Activated CD8-positive, alpha-beta T cell treated with anti-CD3 and anti-CD28 coated beads for 36 hours (primary cell): ENCODE results near the gene SEPTIN12. TPM values are rescaled to one million over a fixed set of nuclear protein-coding genes. Genes with fewer than 3 reads are reported as not detected.

Experiments
- ATAC-seq: fragments of 200-7000 bp; cut with Tn5 transposase; one replicate; pipeline ENCODE4 v1.10.0; 2021; ENCODE audit warnings: mild to moderate bottlenecking, moderate library complexity
- CTCF ChIA-PET: fragments of 350-600 bp; sonication (Branson Sonifier 250); formaldehyde crosslinking; loops from one replicate; lab custom pipeline; 2021; ENCODE audit warnings: antibody characterized with exemption; lab: Charles Lee
- POLR2A ChIA-PET: fragments of 350-600 bp; sonication (Branson Sonifier 250); formaldehyde crosslinking; loops from one replicate; lab custom pipeline; 2021; ENCODE audit warnings: antibody characterized with exemption; lab: Charles Lee
- DNase-seq: peaks from one replicate; pipeline ENCODE4 v3.0.0-alpha.2; 2020
- H3K27ac Mint-ChIP-seq: one replicate; pipeline ENCODE4 v1.8.0; 2021; ENCODE audit warnings: mild to moderate bottlenecking, mixed read lengths
- H3K27me3 Mint-ChIP-seq: one replicate; pipeline ENCODE4 v1.8.0; 2021; ENCODE audit warnings: mixed read lengths
- H3K36me3 Mint-ChIP-seq: one replicate; pipeline ENCODE4 v1.8.0; 2021; ENCODE audit warnings: low read depth, mixed read lengths
- H3K4me1 Mint-ChIP-seq: one replicate; pipeline ENCODE4 v1.8.0; 2021; ENCODE audit warnings: low read depth, mixed read lengths
- H3K4me3 Mint-ChIP-seq: one replicate; pipeline ENCODE4 v1.8.0; 2021; ENCODE audit warnings: mild to moderate bottlenecking, moderate library complexity, mixed read lengths
- H3K9me3 Mint-ChIP-seq: one replicate; pipeline ENCODE4 v1.8.0; 2021; ENCODE audit warnings: mixed read lengths
- CTCF ChIP-seq: fragments of 200-600 bp; IDR thresholded peaks from one replicate; pipeline ENCODE4 v1.8.0; 2022; ENCODE audit warnings: antibody characterized with exemption, mild to moderate bottlenecking
- intact Hi-C: fragments of 100-400 bp; cut with micrococcal nuclease; formaldehyde crosslinking; loops from one replicate; pipeline ENCODE4 v1.10.0; 2022
- total RNA-seq, 2 experiments: library from RNA; stranded (reverse); gene quantifications; one replicate each; pipeline ENCODE4 v1.2.3, GENCODE V29; 2021

The SEPTIN12 gene
- total RNA-seq, 2 experiments from 2014 or later = not detected

DNA sequence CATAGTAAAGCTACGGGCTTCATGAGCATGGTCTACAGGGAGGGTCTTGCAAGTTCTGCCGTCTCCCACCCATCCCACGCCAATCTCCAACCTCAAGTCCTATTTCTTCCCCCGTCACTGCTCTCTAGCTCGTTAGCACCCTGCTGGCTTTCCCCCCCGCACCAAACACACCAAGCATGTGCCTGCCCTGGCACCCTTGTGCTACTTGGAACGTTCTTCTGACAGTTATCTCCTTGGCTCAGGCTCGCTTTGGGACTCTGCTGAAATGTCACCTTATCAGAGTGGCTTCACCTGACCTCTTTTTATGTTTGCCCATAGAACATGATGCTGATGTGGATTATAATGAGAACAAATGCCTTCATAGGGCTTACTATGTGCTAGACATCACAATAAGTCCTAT lies 37.1 kb upstream of the SEPTIN12 start:
- H3K4me1 Mint-ChIP-seq = no peaks in the 10 kb centered on the region
- no peak overlapping the region for H3K27ac Mint-ChIP-seq
- ATAC-seq (no peak), DNase-seq (no peak)
- no peaks in the 10 kb centered on the region for H3K9me3 Mint-ChIP-seq
- no peaks in the 10 kb centered on the region for H3K27me3 Mint-ChIP-seq
- CTCF ChIA-PET = no interaction called here
- TF ChIP-seq CTCF = no peak
- POLR2A ChIA-PET = no interaction called here
- peaks cover 25% of the 10 kb centered on the region for H3K36me3 Mint-ChIP-seq
- H3K4me3 Mint-ChIP-seq = no peak overlapping the region
- intact Hi-C loops = no loop called here

- intact Hi-C loops = no loop called here
- no peaks in the 10 kb centered on the region for H3K9me3 Mint-ChIP-seq
- no peak overlapping the region for H3K4me3 Mint-ChIP-seq
- H3K27ac Mint-ChIP-seq = no peak overlapping the region
- H3K36me3 Mint-ChIP-seq = peaks cover 26% of the 10 kb centered on the region
- DNase-seq (no peak), ATAC-seq (no peak)
- H3K4me1 Mint-ChIP-seq = no peaks in the 10 kb centered on the region
- H3K27me3 Mint-ChIP-seq = no peaks in the 10 kb centered on the region
- TF ChIP-seq CTCF = no peak
- POLR2A ChIA-PET = no interaction called here
- CTCF ChIA-PET = no interaction called here
These were observed 32.5 kb upstream of the SEPTIN12 start for GRCh38 chr16:4820652-4821051.

DNA sequence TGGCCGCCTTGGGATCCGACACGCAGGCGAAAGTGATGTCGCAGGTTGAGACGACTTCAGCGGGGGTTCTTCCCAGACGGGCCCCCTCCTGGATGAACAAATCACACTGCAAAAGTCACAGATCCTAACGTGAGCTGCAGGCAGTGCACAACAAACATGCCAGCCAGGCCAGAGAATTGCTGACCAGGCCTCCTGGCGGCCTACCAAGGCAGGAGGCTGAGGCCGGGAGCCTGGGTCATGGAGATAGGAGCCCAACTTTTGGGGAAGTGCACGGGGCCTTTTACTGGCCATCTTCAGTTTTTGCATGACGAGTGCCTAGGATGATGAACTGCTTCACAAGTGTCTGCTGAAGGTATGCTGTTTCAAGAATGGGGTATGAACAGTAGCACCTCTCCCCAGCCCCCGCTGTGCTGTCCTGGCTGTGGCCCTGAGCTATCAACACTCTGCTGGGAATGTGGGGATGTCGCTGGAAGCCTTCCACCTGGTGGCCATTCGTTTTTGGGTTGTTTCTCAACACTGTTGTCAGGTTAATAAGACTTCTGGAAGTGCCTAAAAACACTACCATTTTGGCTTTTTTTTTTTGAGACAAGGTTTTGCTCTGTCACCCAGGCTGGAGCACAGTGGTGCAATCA lies 26.5 kb upstream of the SEPTIN12 start:
- no peaks in the 10 kb centered on the region for H3K9me3 Mint-ChIP-seq

GRCh38 chr16:4814046-4814445 lies 25.9 kb upstream of the SEPTIN12 start:
- POLR2A ChIA-PET = no interaction called here
- no peak overlapping the region for H3K27ac Mint-ChIP-seq
- CTCF ChIA-PET = no interaction called here

More for the DNA sequence above, 26.5 kb upstream of the SEPTIN12 start:
- POLR2A ChIA-PET = no interaction called here
- Mint-ChIP-seq H3K27me3 (no peaks in the 10 kb centered on the region), H3K27ac (no peak overlapping the region), H3K4me3 (no peak overlapping the region), H3K36me3 (peaks cover 43% of the 10 kb centered on the region), H3K4me1 (no peaks in the 10 kb centered on the region)
- no peak for TF ChIP-seq CTCF
- DNase-seq (no peak), ATAC-seq (no peak)
- CTCF ChIA-PET = no interaction called here
- intact Hi-C loops = no loop called here

More at GRCh38 chr16:4814046-4814445, 25.9 kb upstream of the SEPTIN12 start:
- DNase-seq (no peak), ATAC-seq (no peak)
- intact Hi-C loops = no loop called here
- TF ChIP-seq CTCF = no peak
- Mint-ChIP-seq H3K36me3 (peaks cover 43% of the 10 kb centered on the region), H3K4me1 (no peaks in the 10 kb centered on the region), H3K9me3 (no peaks in the 10 kb centered on the region), H3K4me3 (no peak overlapping the region), H3K27me3 (no peaks in the 10 kb centered on the region)
